Right atrium auricular region (tissue), 2 donors: ENCODE measurements around the gene RALGPS2. TPM values are rescaled to one million over a fixed set of nuclear protein-coding genes. Genes with fewer than 3 reads are reported as not detected.

Experiments
- DNase-seq: peaks from one replicate; pipeline ENCODE4 v3.0.0-alpha.2; 2019; ENCODE audit warnings: low spot score
- H3K27ac ChIP-seq, 2 donors: fragments of 200-600 bp; sonication (generic); 1 replicate in 1 of 2; 2 replicates in 1 of 2; pipeline ENCODE4 v1.5.1; 2016 to 2019
- H3K27me3 ChIP-seq, 2 donors: fragments of 200-600 bp; sonication (generic); one replicate each; pipeline versions ENCODE4 v1.5.1 to v1.6.0; 2017 to 2019
- H3K36me3 ChIP-seq: fragments of 200-600 bp; sonication (generic); one replicate; pipeline ENCODE4 v1.5.1; 2016
- H3K4me1 ChIP-seq, 2 donors: fragments of 200-600 bp; sonication (generic); one replicate each; pipeline versions ENCODE4 v1.5.1 to v1.6.0; 2017 to 2019
- H3K4me3 ChIP-seq, 2 donors: fragments of 200-600 bp; sonication (generic); 1 replicate in 1 of 2; 2 replicates in 1 of 2; pipeline ENCODE4 v1.5.1; 2017 to 2019; ENCODE audit warnings: mild to moderate bottlenecking in 1 of 2, moderate library complexity in 1 of 2
- H3K9me3 ChIP-seq, 2 donors: fragments of 200-600 bp; sonication (generic); one replicate each; pipeline ENCODE4 v1.5.1; 2019
- CTCF ChIP-seq, 2 donors: fragments of 200-600 bp; sonication (generic); IDR thresholded peaks; one replicate each; pipeline ENCODE4 v1.5.1; 2019; ENCODE audit warnings: antibody characterized with exemption in 2 of 2
- total RNA-seq, 2 donors: library from RNA; depleted of rRNA; stranded (reverse); fragments of >200 nt; gene quantifications; one replicate each; pipeline ENCODE4 v1.1.0, GENCODE V29; 2016

RALGPS2 gene
- total RNA-seq, 2 donors from 2014 or later, result 9.0 to 16.1 TPM

DNA sequence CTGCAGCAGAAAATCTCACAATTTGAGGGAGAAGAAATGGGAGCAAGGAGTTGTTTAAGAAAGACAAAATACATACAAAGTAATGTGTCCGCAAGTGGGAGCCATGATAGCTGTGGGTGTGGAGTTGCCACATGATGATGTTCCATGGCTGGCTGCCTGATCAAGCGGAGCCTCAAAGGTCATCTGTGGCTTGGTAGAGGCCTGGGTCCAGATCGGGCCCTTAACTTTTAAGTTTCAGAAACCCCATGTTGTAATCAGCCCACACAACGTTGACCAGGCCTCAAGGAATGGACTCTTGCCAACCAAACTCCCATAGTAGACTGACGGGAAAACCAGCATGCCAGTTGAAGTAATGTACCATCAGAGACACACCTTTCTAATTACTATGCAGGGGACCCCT is 210.6 kb downstream of the RALGPS2 start:
- Histone ChIP-seq H3K27ac (no peak overlapping the region), H3K36me3 (no peaks in the 10 kb centered on the region), H3K27me3 (no peaks in the 10 kb centered on the region), H3K4me3 (no peak overlapping the region), H3K4me1 (peaks cover 0 to 68% of the 10 kb centered on the region in 2 donors), H3K9me3 (no peaks in the 10 kb centered on the region)
- TF ChIP-seq CTCF (IDR thresholded peaks at IDR 0.05), result no peak
- peak; percentile 47 for DNase-seq

- peak overlapping the region; percentile 79 to 81 for H3K27ac ChIP-seq
- no peaks in the 10 kb centered on the region for H3K27me3 ChIP-seq
- H3K9me3 ChIP-seq, result no peaks in the 10 kb centered on the region
- no peak for TF ChIP-seq CTCF (IDR thresholded peaks at IDR 0.05)
- H3K36me3 ChIP-seq, result no peaks in the 10 kb centered on the region
- H3K4me3 ChIP-seq, result no peak overlapping the region
- H3K4me1 ChIP-seq, result peaks cover 0 to 68% of the 10 kb centered on the region in 2 donors
- peak; percentile 55 for DNase-seq
These were observed 212.7 kb downstream of the RALGPS2 start for GRCh38 chr1:178937695-178938094.

GRCh38 chr1:178938101-178938958 is 213.3 kb downstream of the RALGPS2 start:
- Histone ChIP-seq H3K27ac (peak overlapping the region; percentile 79 to 81), H3K4me3 (peak overlapping the region in 1 of 2 donors; percentile 5), H3K36me3 (no peaks in the 10 kb centered on the region), H3K27me3 (no peaks in the 10 kb centered on the region), H3K4me1 (peaks cover 0 to 61% of the 10 kb centered on the region in 2 donors), H3K9me3 (no peaks in the 10 kb centered on the region)
- peak; percentile 58 for DNase-seq
- TF ChIP-seq CTCF (IDR thresholded peaks at IDR 0.05), result no peak

GRCh38 chr1:178938959-178939317 is 213.9 kb downstream of the RALGPS2 start:
- Histone ChIP-seq H3K27me3 (no peaks in the 10 kb centered on the region), H3K36me3 (no peaks in the 10 kb centered on the region), H3K9me3 (no peaks in the 10 kb centered on the region), H3K27ac (peak overlapping the region; percentile 79 to 81), H3K4me1 (peaks cover 0 to 55% of the 10 kb centered on the region in 2 donors), H3K4me3 (peak overlapping the region in 1 of 2 donors; percentile 5)
- TF ChIP-seq CTCF (IDR thresholded peaks at IDR 0.05), result no peak
- DNase-seq, result peak; percentile 87

- H3K4me3 ChIP-seq, result peak overlapping the region in 1 of 2 donors; percentile 5
- H3K27ac ChIP-seq, result peak overlapping the region; percentile 79 to 81
- peaks cover 0 to 50% of the 10 kb centered on the region in 2 donors for H3K4me1 ChIP-seq
- H3K9me3 ChIP-seq, result no peaks in the 10 kb centered on the region
- DNase-seq, result no peak
- TF ChIP-seq CTCF (IDR thresholded peaks at IDR 0.05), result no peak
- H3K27me3 ChIP-seq, result no peaks in the 10 kb centered on the region
- H3K36me3 ChIP-seq, result no peaks in the 10 kb centered on the region
These were observed 214.5 kb downstream of the RALGPS2 start for GRCh38 chr1:178939338-178940067.
